Measurements from ENCODE around the gene VPS54. TPM values are rescaled to one million over a fixed set of nuclear protein-coding genes. Genes with fewer than 3 reads are reported as not detected.

Gene VPS54
- total RNA-seq, 1 experiment from 2014 or later, result 21.2 TPM

GRCh38 chr2:63844616-63845015 lies 174.6 kb downstream of the VPS54 start:
- POLR2A ChIA-PET, result no interaction called here
- Histone ChIP-seq H3K27ac (ENCODE audit: low read length) (0 out of 2 replicates have a peak overlapping the region, but pooled peaks have one; percentile 23), H3K4me3 (ENCODE audit: low read depth in 2 of 2, low read length in 2 of 2) (no peak overlapping the region), H3K4me1 (ENCODE audit: control insufficient read depth, insufficient read depth, low read length) (peaks cover 23% of the 10 kb centered on the region), H3K9me3 (ENCODE audit: control insufficient read depth, insufficient read depth, low read depth, low read length) (peaks cover 3% of the 10 kb centered on the region; the same call in 1 of the 2 replicates), H3K27me3 (ENCODE audit: control insufficient read depth, insufficient read depth, low read length) (no peaks in the 10 kb centered on the region), H3K36me3 (ENCODE audit: control insufficient read depth, insufficient read depth, low read length) (peaks cover 3% of the 10 kb centered on the region; the same call in 1 of the 2 replicates)
- CTCF ChIA-PET, result no interaction called here
- no peak for DNase-seq (ENCODE audit: low read depth, low spot score)
- in situ Hi-C loops (cut with HindIII; ENCODE audit: low pct_unique_long_range_greater_than_20kb, low sequenced_read_pairs) (no loop called here), intact Hi-C loops (cut with micrococcal nuclease; ENCODE audit: unreplicated experiment) (no loop called here)
- TF ChIP-seq POLR2AphosphoS5 (IDR thresholded peaks at IDR 0.05; ENCODE audit: low read depth, low read length) (no peak), REST (IDR thresholded peaks at IDR 0.05; ENCODE audit: insufficient read depth in 1 of 2, low read depth in 2 of 2, low read length in 1 of 2) (no peak), TCF7L2 (IDR thresholded peaks at IDR 0.05; ENCODE audit: low read depth, low read length) (no peak), CTCF (IDR thresholded peaks at IDR 0.05) (no peak), SIN3A (IDR thresholded peaks at IDR 0.05; ENCODE audit: borderline replicate concordance, insufficient read depth, low read depth, low read length) (no peak)
- BruUV-seq (replicated peaks), result no TSS peak
- ATAC-seq, result no peak

- TF ChIP-seq SIN3A (IDR thresholded peaks at IDR 0.05; ENCODE audit: borderline replicate concordance, insufficient read depth, low read depth, low read length), result no peak
- TF ChIP-seq POLR2AphosphoS5 (IDR thresholded peaks at IDR 0.05; ENCODE audit: low read depth, low read length), result no peak
- no peak for TF ChIP-seq CTCF (IDR thresholded peaks at IDR 0.05)
- TF ChIP-seq REST (IDR thresholded peaks at IDR 0.05; ENCODE audit: insufficient read depth in 1 of 2, low read depth in 2 of 2, low read length in 1 of 2), result no peak
- no peak for TF ChIP-seq TCF7L2 (IDR thresholded peaks at IDR 0.05; ENCODE audit: low read depth, low read length)
- DNase-seq (ENCODE audit: low read depth, low spot score) (no peak), ATAC-seq (no peak)
- peaks cover 18% of the 10 kb centered on the region for H3K4me1 ChIP-seq (ENCODE audit: control insufficient read depth, insufficient read depth, low read length)
- no peaks in the 10 kb centered on the region for H3K27me3 ChIP-seq (ENCODE audit: control insufficient read depth, insufficient read depth, low read length)
- H3K4me3 ChIP-seq (ENCODE audit: low read depth in 2 of 2, low read length in 2 of 2), result no peak overlapping the region; a peak in 1 of 4 replicates
- in situ Hi-C loops (cut with HindIII; ENCODE audit: low pct_unique_long_range_greater_than_20kb, low sequenced_read_pairs), result no loop called here
- H3K27ac ChIP-seq (ENCODE audit: low read length), result no peak overlapping the region
- H3K36me3 ChIP-seq (ENCODE audit: control insufficient read depth, insufficient read depth, low read length), result peaks cover 3% of the 10 kb centered on the region; the same call in 1 of the 2 replicates
- CTCF ChIA-PET, result no interaction called here
- POLR2A ChIA-PET, result no interaction called here
- intact Hi-C loops (cut with micrococcal nuclease; ENCODE audit: unreplicated experiment), result no loop called here
- H3K9me3 ChIP-seq (ENCODE audit: control insufficient read depth, insufficient read depth, low read depth, low read length), result peaks cover 3% of the 10 kb centered on the region; the same call in 1 of the 2 replicates
- BruUV-seq (replicated peaks), result no TSS peak
Measured at GRCh38 chr2:63843791-63844190, 175.4 kb downstream of the VPS54 start.
